IPS-18c (cell line): ENCODE data around the gene CROT.
"Not testable (repeated sequence)": the region's sequence is repeated elsewhere in the genome, so short reads cannot be mapped to it uniquely, and the experiment has no call there.

Experiments used
- H3K4me3 ChIP-seq: 2 replicates; pipeline ENCODE4 v1.7.0; 2013; ENCODE audit warnings: low read depth, mild to moderate bottlenecking, low read length, moderate library complexity; ENCODE audit not compliant: insufficient read depth
- H3K9me3 ChIP-seq: one replicate; pipeline ENCODE4 v1.6.1; 2013; ENCODE audit warnings: mild to moderate bottlenecking, low read length, moderate library complexity; ENCODE audit not compliant: control insufficient read depth, insufficient read depth

Gene CROT, protein sequence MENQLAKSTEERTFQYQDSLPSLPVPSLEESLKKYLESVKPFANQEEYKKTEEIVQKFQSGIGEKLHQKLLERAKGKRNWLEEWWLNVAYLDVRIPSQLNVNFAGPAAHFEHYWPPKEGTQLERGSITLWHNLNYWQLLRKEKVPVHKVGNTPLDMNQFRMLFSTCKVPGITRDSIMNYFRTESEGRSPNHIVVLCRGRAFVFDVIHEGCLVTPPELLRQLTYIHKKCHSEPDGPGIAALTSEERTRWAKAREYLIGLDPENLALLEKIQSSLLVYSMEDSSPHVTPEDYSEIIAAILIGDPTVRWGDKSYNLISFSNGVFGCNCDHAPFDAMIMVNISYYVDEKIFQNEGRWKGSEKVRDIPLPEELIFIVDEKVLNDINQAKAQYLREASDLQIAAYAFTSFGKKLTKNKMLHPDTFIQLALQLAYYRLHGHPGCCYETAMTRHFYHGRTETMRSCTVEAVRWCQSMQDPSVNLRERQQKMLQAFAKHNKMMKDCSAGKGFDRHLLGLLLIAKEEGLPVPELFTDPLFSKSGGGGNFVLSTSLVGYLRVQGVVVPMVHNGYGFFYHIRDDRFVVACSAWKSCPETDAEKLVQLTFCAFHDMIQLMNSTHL

DNA sequence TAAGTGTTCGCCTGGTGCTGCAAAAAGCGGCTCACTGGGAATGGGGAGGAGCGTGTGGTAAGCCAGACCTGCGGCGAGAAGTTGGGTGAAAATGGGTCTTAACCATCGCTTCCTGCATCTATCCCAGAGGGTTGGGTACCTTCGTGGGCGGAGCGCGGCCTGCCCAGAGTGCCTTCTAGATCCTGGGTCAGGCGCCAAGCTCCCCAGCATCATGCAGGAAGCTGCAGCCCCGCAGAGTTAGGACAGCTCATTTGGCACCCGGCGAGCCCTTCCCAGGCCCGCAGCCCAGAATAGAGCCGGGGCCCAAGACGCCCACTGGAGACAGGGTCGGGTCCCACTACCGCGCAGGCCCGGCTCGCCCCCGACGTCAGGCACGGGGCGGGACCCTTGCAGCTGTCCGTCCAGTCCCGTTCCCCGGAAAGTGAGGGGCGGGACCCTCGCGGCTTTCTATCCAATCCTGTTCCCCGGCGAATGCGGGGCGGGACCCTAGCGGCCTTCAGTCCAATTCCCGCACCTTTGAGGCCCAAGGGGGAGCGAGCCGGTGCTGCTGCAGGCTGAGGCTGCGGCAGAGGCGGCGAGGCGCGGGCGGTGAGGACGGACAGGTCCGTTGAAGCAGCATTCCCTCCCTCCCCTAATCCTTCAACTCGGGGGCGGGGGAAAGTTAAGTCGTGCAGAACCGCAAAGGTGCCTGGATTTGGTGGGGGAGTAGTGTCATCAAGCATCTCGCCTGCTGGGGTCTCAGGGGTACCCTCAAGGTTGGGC is at the start of gene CROT:
Gene CROT, plus strand, starts transcription at position 499 of the 762 bp plus-strand sequence. CDS start 3,405 bp downstream, outside the sequence.
- peak within 1 kb of the TSS; percentile 82 for H3K4me3 ChIP-seq

DNA sequence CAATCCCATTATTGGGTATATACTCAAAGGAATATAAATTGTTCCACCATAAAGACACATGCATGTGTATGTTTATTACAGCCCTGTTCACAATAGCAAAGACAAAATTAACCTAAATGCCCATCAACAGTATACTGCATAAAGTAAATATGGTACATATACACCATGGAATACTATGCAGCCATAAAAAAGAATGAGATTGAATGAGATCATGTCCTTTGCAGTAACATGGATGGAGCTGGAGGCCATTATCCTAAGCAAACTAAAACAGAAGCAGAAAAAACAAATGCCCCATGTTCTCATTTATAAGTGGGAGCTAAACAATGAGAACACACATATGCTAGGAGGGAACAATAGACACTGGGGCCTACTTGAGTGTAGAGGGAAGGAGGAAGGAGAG is 44.7 kb upstream of the CROT start:
- H3K4me3 ChIP-seq, result no peak overlapping the region

More for the DNA sequence above, at the start of gene CROT:
- H3K9me3 ChIP-seq, result no peaks in the 10 kb centered on the region

GRCh38 chr7:87310790-87311419 is 34.6 kb upstream of the CROT start:
- H3K4me3 ChIP-seq, result no peak overlapping the region
- H3K9me3 ChIP-seq, result no peaks in the 10 kb centered on the region

More for the DNA sequence above, 44.7 kb upstream of the CROT start:
- H3K9me3 ChIP-seq, result no peaks in the 10 kb centered on the region

DNA sequence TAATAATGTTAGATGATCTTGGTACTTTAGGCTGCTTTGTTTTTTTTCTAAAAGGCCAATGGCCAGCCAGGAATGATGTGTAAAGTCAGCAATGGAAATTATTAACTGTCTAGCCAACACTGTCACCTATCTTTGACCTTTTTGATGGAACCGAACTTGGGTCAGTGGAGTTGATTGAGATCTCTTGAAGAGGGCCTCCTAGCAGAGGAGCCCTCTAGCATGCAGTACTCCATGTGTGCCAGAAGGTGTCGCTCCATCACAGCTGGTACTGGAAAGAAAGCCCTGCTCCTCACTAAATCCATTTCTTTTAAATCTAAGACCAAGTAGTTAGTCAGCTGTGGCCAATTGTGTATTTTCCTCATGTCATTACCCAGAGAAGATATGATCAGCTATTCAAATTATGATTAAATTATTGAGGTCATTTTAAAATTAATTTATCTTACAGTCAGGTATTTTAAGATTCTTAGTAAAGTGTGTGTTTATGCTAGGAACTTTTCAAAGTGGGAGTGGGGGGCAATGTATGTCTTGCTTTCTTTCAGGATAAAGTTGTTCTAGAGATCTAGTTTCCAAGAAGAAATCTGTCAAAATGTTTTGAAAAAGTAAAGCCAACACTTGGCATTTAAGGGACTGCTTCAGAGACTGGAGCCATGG is 33.1 kb upstream of the CROT start:
- Histone ChIP-seq H3K9me3 (no peaks in the 10 kb centered on the region), H3K4me3 (no peak overlapping the region)

GRCh38 chr7:87316097-87316700 is 29.3 kb upstream of the CROT start:
- H3K9me3 ChIP-seq, result no peaks in the 10 kb centered on the region
- no peak overlapping the region for H3K4me3 ChIP-seq

- H3K4me3 ChIP-seq, result no peak overlapping the region
Observed at GRCh38 chr7:87316846-87317552, 28.5 kb upstream of the CROT start.

GRCh38 chr7:87317691-87318245 is 27.7 kb upstream of the CROT start:
- H3K9me3 ChIP-seq, result no peaks in the 10 kb centered on the region
- no peak overlapping the region for H3K4me3 ChIP-seq

More at GRCh38 chr7:87316846-87317552, 28.5 kb upstream of the CROT start:
- H3K9me3 ChIP-seq, result no peaks in the 10 kb centered on the region

DNA sequence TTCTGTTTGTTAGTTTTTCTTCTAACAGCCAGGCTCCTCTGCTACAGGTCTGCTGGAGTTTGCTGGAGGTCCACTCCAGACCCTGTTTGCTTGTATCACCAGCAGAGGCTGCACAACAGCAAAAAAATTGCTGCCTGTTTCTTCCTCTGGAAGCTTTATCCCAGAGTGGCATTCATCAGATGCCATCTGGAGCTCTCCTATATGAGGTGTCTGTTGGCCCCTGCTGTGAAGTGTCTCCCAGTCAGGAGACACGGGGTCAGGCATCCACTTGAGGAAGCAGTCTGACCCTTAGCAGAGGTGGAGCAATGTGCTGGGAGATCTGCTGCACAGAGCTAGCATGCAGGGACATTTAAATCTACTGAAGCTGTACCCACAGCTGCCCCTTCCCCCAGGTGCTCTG is 26.7 kb upstream of the CROT start:
- Histone ChIP-seq H3K9me3 (no peaks in the 10 kb centered on the region), H3K4me3 (no peak overlapping the region)

- not testable (repeated sequence) for H3K9me3 ChIP-seq, H3K4me3 ChIP-seq
Observed at GRCh38 chr7:87319154-87319581, 26.3 kb upstream of the CROT start.

DNA sequence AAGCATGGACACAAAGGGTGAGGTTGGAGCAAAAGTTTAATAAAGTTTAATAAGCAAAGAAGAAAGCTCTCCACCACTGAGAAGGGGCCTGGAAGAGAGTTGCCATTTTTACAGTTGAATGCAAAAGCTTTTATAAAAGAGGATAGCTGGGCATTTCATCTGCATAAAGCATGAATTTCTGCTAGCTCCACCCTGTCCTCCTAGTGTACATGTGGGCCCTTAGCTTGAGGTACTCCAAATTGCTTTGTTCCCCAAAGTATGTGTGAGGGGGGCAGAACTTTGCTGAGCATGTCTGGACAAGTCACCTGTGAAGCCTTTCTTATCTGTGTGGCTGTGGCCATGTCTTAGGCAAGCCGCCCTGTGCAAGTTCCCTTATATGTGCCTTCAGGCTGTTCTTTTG is 22.6 kb upstream of the CROT start:
- Histone ChIP-seq H3K9me3 (no peaks in the 10 kb centered on the region), H3K4me3 (no peak overlapping the region)

- no peak overlapping the region for H3K4me3 ChIP-seq
- H3K9me3 ChIP-seq, result peaks cover 3% of the 10 kb centered on the region
Observed at GRCh38 chr7:87325576-87326370, 19.7 kb upstream of the CROT start.

- peaks cover 3% of the 10 kb centered on the region for H3K9me3 ChIP-seq
- no peak overlapping the region for H3K4me3 ChIP-seq
Observed at GRCh38 chr7:87328281-87328680, 17.2 kb upstream of the CROT start.

GRCh38 chr7:87330316-87330715 is 15.1 kb upstream of the CROT start:
- no peak overlapping the region for H3K4me3 ChIP-seq
- H3K9me3 ChIP-seq, result peaks cover 3% of the 10 kb centered on the region

- peaks cover 3% of the 10 kb centered on the region for H3K9me3 ChIP-seq
- H3K4me3 ChIP-seq, result no peak overlapping the region
Observed at GRCh38 chr7:87330942-87331341, 14.5 kb upstream of the CROT start.

- Histone ChIP-seq H3K9me3 (peaks cover 3% of the 10 kb centered on the region), H3K4me3 (no peak overlapping the region)
Observed at GRCh38 chr7:87331687-87332252, 13.7 kb upstream of the CROT start.
